Activated CD4-positive, alpha-beta T cell treated with anti-CD3 and anti-CD28 coated beads, Interleukin-2, amount 10 ng/mL, durations not matched to agents 7 days and 5 days (primary cell): ENCODE results near the gene WFIKKN2. TPM values are rescaled to one million over a fixed set of nuclear protein-coding genes. Genes with fewer than 3 reads are reported as not detected.
"Not testable (repeated sequence)": the region's sequence is repeated elsewhere in the genome, so short reads cannot be mapped to it uniquely, and the experiment has no call there.

Experiments used
- CTCF ChIA-PET: fragments of 350-600 bp; sonication (Branson Sonifier 250); formaldehyde crosslinking; loops from one replicate; lab custom pipeline; 2021; ENCODE audit warnings: antibody characterized with exemption; lab: Charles Lee
- POLR2A ChIA-PET: fragments of 350-600 bp; sonication (Branson Sonifier 250); formaldehyde crosslinking; loops from one replicate; lab custom pipeline; 2021; ENCODE audit warnings: antibody characterized with exemption; lab: Charles Lee
- DNase-seq: peaks from one replicate; pipeline ENCODE4 v3.0.0-alpha.2; 2020
- H3K27ac Mint-ChIP-seq: one replicate; pipeline ENCODE4 v1.8.0; 2021; ENCODE audit warnings: mild to moderate bottlenecking, moderate library complexity, mixed read lengths
- H3K27me3 Mint-ChIP-seq: one replicate; pipeline ENCODE4 v1.8.0; 2021; ENCODE audit warnings: mixed read lengths
- H3K36me3 Mint-ChIP-seq: one replicate; pipeline ENCODE4 v1.8.0; 2021; ENCODE audit warnings: low read depth, mixed read lengths
- H3K4me1 Mint-ChIP-seq: one replicate; pipeline ENCODE4 v1.8.0; 2021; ENCODE audit warnings: mixed read lengths
- H3K4me3 Mint-ChIP-seq: one replicate; pipeline ENCODE4 v1.8.0; 2021; ENCODE audit warnings: mild to moderate bottlenecking, moderate library complexity, mixed read lengths
- H3K9me3 Mint-ChIP-seq: one replicate; pipeline ENCODE4 v1.8.0; 2021; ENCODE audit warnings: mixed read lengths
- total RNA-seq, 2 experiments: library from RNA; stranded (reverse); gene quantifications; one replicate each; pipeline ENCODE4 v1.2.3, GENCODE V29; 2021

WFIKKN2 gene
- total RNA-seq, 2 experiments from 2014 or later, result not detected

DNA sequence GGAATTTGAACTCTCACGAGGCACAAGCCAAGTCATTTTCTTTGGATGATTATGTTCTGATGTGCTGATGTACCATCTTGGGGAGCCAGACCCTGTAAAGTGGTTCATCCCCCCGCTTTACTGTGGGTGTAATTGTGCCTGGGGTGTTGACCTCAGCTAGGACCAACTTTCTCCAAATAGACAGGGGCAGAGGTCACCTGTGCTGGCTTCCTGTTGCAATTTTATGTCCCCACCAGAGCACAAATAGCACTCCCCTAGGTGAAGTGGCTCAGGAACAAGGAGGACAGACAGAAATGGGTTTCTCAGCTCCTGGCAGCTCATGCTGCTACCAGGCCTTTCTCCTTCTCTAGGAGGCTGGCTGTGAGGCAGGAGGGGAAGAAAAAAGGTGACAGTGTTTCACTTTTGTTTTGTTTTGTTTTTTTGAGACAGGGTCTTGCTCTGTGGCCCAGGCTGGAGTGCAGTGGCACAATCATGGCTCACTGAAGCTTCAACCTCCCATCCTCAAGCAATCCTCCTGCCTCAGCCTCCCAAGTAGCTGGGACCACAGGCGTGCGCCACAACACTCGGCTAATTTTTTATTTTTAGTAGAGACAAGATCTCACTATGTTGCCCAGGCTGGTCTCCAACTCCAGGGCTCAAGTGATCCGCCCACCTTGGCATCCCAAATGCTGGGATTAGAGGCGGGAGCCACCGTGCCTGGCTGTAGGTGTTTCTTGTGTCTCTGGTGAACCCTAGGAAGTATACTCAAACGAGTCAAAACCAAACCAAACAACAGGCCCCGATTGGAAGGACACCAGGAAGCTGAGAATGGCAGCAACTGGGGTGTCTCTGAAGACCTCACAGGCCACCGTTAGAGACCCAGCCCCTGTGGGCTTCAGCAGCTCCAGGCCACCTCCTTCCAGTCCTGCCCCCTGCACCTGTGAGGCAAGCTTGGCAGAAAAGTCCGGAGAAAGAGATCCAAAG, 32.5 kb upstream of the WFIKKN2 start:
- Mint-ChIP-seq H3K27ac (no peak overlapping the region), H3K36me3 (no peaks in the 10 kb centered on the region)
- POLR2A ChIA-PET, result no interaction called here

DNA sequence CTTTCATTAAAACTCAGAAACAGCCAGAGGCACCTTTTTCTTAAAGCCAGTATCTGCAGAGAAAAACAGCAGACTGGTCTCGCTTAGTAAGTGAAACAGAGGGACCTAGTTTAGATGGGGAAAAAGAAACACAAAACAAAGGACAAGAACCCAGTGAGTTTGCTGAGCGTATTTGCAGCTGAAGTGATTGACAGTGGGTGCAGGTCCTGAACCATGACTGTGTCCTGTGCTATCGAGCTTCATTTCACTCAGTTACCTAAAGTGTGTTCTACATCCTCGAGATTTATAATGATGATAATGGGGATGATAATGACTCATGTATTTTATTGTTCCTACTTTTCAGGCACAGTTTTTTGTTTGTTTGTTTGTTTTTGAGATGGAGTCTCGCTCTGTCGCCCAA, 31.7 kb upstream of the WFIKKN2 start:
- CTCF ChIA-PET, result interaction anchor here (1.1 to 2.1 kb wide), 3 partner anchors 8 to 22 kb away, joined by 3 to 5 read pairs (median 4); no protein-coding TSS in a partner anchor
- Mint-ChIP-seq H3K4me3 (no peak overlapping the region), H3K4me1 (no peaks in the 10 kb centered on the region), H3K9me3 (no peaks in the 10 kb centered on the region), H3K27ac (no peak overlapping the region), H3K36me3 (no peaks in the 10 kb centered on the region), H3K27me3 (no peaks in the 10 kb centered on the region)
- no peak for DNase-seq
- POLR2A ChIA-PET, result no interaction called here

More for the DNA sequence above, 32.5 kb upstream of the WFIKKN2 start:
- DNase-seq, result no peak
- CTCF ChIA-PET, result interaction anchor here (0.8 to 2.1 kb wide), 5 partner anchors 9 to 143 kb away, joined by 3 to 5 read pairs (median 4); no protein-coding TSS in a partner anchor
- H3K4me1 Mint-ChIP-seq, result no peaks in the 10 kb centered on the region
- no peaks in the 10 kb centered on the region for H3K27me3 Mint-ChIP-seq
- H3K4me3 Mint-ChIP-seq, result no peak overlapping the region
- H3K9me3 Mint-ChIP-seq, result no peaks in the 10 kb centered on the region

DNA sequence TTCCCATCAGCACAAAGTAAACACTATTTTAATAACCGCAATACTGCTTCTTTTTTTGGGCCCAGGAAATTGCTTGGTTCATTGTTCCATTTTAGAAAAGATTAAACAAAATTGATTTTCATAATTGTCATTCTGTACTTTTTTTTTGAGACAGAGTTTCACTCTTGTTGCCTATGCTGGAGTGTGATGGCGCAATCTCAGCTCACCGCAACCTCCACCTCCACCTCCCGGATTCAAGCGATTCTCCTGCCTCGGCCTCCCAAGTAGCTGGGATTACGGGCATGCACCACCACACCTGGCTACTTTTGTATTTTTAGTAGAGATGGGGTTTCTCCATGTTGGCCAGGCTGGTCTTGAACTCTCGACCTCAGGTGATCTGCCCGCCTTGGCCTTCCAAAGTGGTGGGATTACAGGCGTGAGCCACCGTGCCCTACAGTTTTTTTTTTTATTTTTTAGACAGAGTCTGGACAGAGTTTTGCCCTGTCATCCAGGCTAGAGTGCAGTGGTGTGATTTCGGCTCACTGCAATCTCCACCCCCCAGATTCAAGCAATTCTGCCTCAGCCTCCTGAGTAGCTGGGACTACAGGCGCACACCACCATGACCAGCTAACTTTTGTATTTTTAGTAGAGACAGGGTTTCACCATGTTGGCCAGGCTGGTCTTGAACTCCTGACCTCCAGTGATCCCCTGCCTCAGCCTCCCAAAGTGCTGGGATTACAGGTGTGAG, 30.5 kb upstream of the WFIKKN2 start:
- H3K27me3 Mint-ChIP-seq, H3K9me3 Mint-ChIP-seq, H3K4me3 Mint-ChIP-seq, H3K27ac Mint-ChIP-seq, H3K4me1 Mint-ChIP-seq, POLR2A ChIA-PET, H3K36me3 Mint-ChIP-seq, DNase-seq: not testable (repeated sequence)
- CTCF ChIA-PET, result interaction anchor here (1.4 kb wide), 1 partner anchor 47 kb away, joined by 5 read pairs; no protein-coding TSS in a partner anchor

DNA sequence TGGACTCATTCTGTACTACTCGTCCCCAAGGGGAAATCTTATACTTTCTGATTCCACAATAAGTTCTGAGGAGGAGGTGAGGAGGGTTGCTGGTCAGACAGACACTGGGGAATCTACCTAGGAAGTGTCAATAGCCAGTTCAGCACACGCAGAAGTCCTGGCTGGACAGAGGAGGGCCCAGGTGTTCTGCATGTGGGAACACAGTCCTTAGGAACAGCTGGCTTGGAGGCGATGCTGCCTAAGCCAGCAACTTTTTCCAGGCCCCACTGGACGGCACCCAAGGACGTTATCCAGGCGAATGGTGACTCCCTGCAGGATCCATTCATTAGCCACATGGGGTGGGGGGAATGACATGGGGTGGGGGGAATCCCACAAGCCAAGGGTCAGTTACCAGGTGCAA, 29.9 kb upstream of the WFIKKN2 start:
- no peaks in the 10 kb centered on the region for H3K27me3 Mint-ChIP-seq
- H3K36me3 Mint-ChIP-seq, result no peaks in the 10 kb centered on the region
- H3K27ac Mint-ChIP-seq, result no peak overlapping the region
- no peaks in the 10 kb centered on the region for H3K4me1 Mint-ChIP-seq
- no peaks in the 10 kb centered on the region for H3K9me3 Mint-ChIP-seq
- ChIA-PET CTCF (interaction anchor here (1.4 kb wide), 1 partner anchor 47 kb away, joined by 5 read pairs; no protein-coding TSS in a partner anchor), POLR2A (no interaction called here)
- DNase-seq, result no peak
- no peak overlapping the region for H3K4me3 Mint-ChIP-seq

DNA sequence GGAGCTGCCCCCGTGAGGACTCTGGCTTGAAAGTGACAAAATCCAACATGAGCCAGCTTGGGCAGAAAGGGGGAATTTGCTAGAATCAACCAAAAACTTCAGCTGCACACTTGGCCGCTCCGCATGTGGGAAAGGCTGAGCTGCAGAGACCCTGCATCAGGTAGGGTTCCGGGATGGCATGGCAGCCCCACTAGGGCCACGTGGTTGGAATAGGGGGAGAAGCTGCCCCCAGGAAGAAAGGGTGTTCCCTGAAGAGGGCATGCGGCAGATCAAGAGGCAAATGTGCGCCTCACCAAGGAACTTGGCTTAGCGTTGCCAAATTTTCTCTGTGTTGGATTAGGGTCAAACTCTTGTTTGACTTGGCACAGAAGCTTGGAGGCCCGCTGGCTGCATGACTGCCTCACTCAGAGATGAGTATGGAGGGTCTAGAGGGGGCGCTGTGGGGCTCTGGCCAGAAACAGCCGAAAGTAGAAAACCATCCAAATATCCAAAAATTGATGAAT, 29.2 kb upstream of the WFIKKN2 start:
- ChIA-PET CTCF (interaction anchor here (1.4 kb wide), 1 partner anchor 46 kb away, joined by 5 read pairs; no protein-coding TSS in a partner anchor), POLR2A (interaction anchor here (0.6 kb wide), 1 partner anchor 60 kb away, joined by 3 read pairs; the partner anchor contains the start of gene TOB1)
- no peaks in the 10 kb centered on the region for H3K4me1 Mint-ChIP-seq
- no peaks in the 10 kb centered on the region for H3K36me3 Mint-ChIP-seq
- DNase-seq, result no peak
- H3K9me3 Mint-ChIP-seq, result no peaks in the 10 kb centered on the region
- no peak overlapping the region for H3K27ac Mint-ChIP-seq
- H3K4me3 Mint-ChIP-seq, result no peak overlapping the region
- no peaks in the 10 kb centered on the region for H3K27me3 Mint-ChIP-seq

DNA sequence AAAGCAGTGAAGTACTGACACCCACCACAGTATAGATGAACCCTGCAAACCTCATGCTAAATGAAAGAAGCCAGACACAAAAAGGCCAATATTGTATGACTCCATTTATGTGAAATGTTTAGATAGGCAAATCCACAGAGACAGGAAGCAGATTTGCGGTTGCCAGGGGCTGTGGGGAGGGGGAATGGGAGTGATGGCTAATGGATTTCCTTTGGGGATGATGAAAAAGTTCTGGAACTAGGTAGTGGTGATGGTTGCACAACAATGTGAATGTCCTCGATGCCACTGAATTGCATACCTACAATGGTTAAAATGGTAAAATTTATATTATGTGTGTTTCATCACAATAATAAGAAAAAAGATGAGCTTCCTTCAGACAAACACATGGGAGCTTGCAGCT, 28.4 kb upstream of the WFIKKN2 start:
- POLR2A ChIA-PET, result no interaction called here
- Mint-ChIP-seq H3K36me3 (no peaks in the 10 kb centered on the region), H3K27ac (no peak overlapping the region), H3K9me3 (no peaks in the 10 kb centered on the region), H3K27me3 (no peaks in the 10 kb centered on the region), H3K4me3 (no peak overlapping the region), H3K4me1 (no peaks in the 10 kb centered on the region)
- CTCF ChIA-PET, result no interaction called here
- DNase-seq, result no peak

DNA sequence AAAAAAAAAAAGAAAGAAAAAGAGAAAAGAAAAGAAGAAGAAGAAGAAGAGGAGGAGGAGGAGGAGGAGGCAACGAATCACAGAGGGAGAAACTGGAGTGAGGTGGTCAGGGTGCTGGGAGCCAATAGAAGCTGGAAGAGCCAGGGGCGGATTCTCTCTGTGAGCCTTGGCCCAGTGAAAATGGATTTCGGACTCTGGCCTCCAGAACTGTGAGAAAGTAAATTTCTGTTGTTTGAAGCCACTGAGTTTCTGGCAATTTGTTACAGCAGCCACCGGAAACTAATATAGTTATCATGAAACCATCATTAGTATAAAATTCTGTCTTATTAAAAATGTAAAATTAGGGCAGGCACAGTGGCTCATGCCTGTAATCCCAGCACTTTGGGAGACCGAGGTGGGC, 27.7 kb upstream of the WFIKKN2 start:
- no peak overlapping the region for H3K27ac Mint-ChIP-seq
- no peak for DNase-seq
- no peaks in the 10 kb centered on the region for H3K9me3 Mint-ChIP-seq
- ChIA-PET CTCF (no interaction called here), POLR2A (no interaction called here)
- H3K27me3 Mint-ChIP-seq, result no peaks in the 10 kb centered on the region
- H3K4me1 Mint-ChIP-seq, result no peaks in the 10 kb centered on the region
- H3K36me3 Mint-ChIP-seq, result no peaks in the 10 kb centered on the region
- no peak overlapping the region for H3K4me3 Mint-ChIP-seq

DNA sequence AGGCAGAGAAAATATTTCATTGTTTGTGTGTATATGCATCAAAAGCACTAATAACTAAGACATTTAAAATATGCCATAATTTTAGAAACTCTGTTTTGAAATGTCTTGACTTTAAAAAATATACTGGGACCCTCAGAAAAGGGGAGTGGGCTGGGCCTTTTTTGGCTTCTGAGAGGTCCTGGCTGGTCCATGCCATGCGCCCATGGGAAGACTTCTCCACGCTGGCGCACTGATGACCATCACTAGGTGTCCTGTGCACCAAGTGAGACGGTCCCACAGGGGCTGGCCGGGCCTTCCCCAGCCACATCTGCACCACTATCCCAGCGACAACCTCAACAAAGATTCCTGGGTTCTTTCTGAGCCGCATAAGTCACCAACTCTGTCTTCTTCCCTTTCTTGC, 27.0 kb upstream of the WFIKKN2 start:
- no peaks in the 10 kb centered on the region for H3K36me3 Mint-ChIP-seq
- ChIA-PET CTCF (interaction anchor here (1.3 kb wide), 1 partner anchor 9 kb away, joined by 4 read pairs; no protein-coding TSS in a partner anchor), POLR2A (no interaction called here)
- H3K4me3 Mint-ChIP-seq, result no peak overlapping the region
- no peak for DNase-seq
- no peaks in the 10 kb centered on the region for H3K9me3 Mint-ChIP-seq
- H3K4me1 Mint-ChIP-seq, result no peaks in the 10 kb centered on the region
- no peaks in the 10 kb centered on the region for H3K27me3 Mint-ChIP-seq
- no peak overlapping the region for H3K27ac Mint-ChIP-seq

DNA sequence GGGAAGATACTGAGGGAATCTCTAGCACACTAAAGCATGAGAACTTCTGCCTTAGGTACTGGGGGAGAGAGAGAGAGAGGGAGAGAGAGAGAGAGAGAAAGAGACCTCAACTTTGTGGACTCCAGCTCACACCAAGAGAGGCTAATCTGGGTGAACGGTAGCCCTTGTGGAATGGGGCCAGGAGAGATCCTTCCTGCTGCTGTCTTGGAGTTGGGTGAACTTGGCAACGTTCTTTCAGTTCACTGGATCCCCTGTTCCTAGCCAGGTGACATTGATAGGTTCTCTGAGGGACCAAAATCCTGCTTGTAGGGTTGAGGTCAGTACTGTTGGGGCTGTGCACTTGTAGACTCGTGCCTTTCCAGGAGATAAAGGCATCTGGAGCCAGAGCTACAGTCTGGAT, 26.5 kb upstream of the WFIKKN2 start:
- no peak for DNase-seq
- ChIA-PET POLR2A (no interaction called here), CTCF (interaction anchor here (0.6 to 1.3 kb wide), 2 partner anchors 8 to 300 kb away, joined by 3 to 4 read pairs; no protein-coding TSS in a partner anchor)
- Mint-ChIP-seq H3K4me1 (no peaks in the 10 kb centered on the region), H3K27ac (no peak overlapping the region), H3K4me3 (no peak overlapping the region), H3K27me3 (peaks cover 2% of the 10 kb centered on the region), H3K9me3 (no peaks in the 10 kb centered on the region), H3K36me3 (no peaks in the 10 kb centered on the region)

DNA sequence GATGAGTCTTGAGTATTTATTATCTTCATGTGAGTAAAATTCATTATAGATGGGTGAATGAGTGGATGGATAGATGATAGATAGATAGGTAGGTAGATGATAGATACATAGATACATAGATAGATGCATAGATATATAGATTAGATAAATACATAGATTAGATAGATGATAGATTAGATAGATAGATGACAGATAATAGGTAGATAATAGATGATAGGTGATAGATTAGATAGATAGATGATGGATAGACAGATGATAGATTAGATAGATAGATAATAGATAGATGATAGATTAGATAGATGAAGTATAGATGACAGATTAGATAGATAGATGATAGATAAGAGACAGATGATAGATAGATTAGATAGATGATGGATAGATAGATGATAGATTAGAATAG, 21.8 kb upstream of the WFIKKN2 start:
- DNase-seq, result no peak
- H3K36me3 Mint-ChIP-seq, result no peaks in the 10 kb centered on the region
- H3K27me3 Mint-ChIP-seq, result peaks cover 11% of the 10 kb centered on the region
- no peaks in the 10 kb centered on the region for H3K9me3 Mint-ChIP-seq
- H3K27ac Mint-ChIP-seq, result no peak overlapping the region
- POLR2A ChIA-PET, result no interaction called here
- CTCF ChIA-PET, result interaction anchor here (1.5 to 1.6 kb wide), 2 partner anchors 15 to 31 kb away, joined by 3 to 4 read pairs; no protein-coding TSS in a partner anchor
- no peak overlapping the region for H3K4me3 Mint-ChIP-seq
- H3K4me1 Mint-ChIP-seq, result peaks cover 11% of the 10 kb centered on the region

DNA sequence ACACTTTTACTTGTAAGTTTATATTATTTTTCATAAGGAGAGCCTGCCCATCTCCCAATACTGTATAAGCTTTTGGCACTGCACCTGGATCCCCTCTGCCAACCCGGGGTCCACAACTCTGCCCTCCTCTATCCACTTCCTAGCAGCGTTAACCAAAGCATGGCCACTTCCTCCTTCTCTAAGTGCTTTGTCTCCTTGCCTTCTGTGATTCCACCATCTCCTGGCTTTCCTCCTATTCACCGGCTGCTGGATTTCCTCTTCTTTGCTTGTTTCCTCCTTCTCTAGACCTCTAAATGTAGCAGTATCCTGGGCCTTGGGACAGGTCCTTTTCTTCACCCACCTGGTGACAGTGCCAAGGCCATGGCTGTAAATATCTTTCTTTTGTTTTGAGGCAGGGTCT, 20.0 kb upstream of the WFIKKN2 start:
- no peak overlapping the region for H3K4me3 Mint-ChIP-seq
- no peaks in the 10 kb centered on the region for H3K36me3 Mint-ChIP-seq
- no peak overlapping the region for H3K27ac Mint-ChIP-seq
- ChIA-PET POLR2A (no interaction called here), CTCF (interaction anchor here (0.7 kb wide), 2 partner anchors 87 to 588 kb away, joined by 3 read pairs; no protein-coding TSS in a partner anchor)
- peaks cover 17% of the 10 kb centered on the region for H3K4me1 Mint-ChIP-seq
- no peak for DNase-seq
- peaks cover 11% of the 10 kb centered on the region for H3K27me3 Mint-ChIP-seq
- H3K9me3 Mint-ChIP-seq, result no peaks in the 10 kb centered on the region

DNA sequence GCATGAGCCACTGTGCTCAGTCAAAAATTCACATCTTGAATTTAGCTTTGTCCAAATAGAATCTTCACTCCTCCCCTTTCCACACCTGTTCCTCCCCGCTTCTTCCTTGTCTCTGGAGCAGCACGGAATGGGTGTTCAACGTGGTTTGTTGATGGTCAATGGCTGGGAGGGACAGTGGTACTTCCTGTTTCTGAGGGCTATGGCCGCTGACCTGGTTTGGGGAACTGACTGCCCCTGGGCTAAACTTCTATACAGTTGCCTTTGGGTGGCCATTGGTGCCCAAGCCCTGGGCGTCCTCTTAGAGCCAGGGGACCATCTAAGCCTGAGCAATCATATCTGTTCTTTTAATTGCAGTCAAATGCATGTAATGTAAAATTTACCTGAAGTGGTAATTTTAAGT, 19.1 kb upstream of the WFIKKN2 start:
- no peak for DNase-seq
- H3K27me3 Mint-ChIP-seq, result peaks cover 13% of the 10 kb centered on the region
- H3K4me3 Mint-ChIP-seq, result no peak overlapping the region
- CTCF ChIA-PET, result interaction anchor here (0.6 to 1.3 kb wide), 2 partner anchors 23 to 36 kb away, joined by 3 read pairs; no protein-coding TSS in a partner anchor
- POLR2A ChIA-PET, result no interaction called here
- H3K4me1 Mint-ChIP-seq, result peaks cover 18% of the 10 kb centered on the region
- no peaks in the 10 kb centered on the region for H3K36me3 Mint-ChIP-seq
- H3K27ac Mint-ChIP-seq, result no peak overlapping the region
- H3K9me3 Mint-ChIP-seq, result no peaks in the 10 kb centered on the region
